ENCODE measurements around the gene RTKN.

RTKN gene

GRCh38 chr2:74387346-74387745 is 54.4 kb downstream of the RTKN start:
- TF ChIP-seq CTCF (IDR thresholded peaks at IDR 0.05; ENCODE audit: low read depth, low read length), result no peak
- in situ Hi-C loops (cut with HindIII; ENCODE audit: low sequenced_read_pairs), result no loop called here
- DNase-seq (ENCODE audit: low read depth, low spot score), result peak; percentile 22
- H3K4me3 ChIP-seq (ENCODE audit: low read depth, low read length), result no peak overlapping the region

GRCh38 chr2:74385396-74385795 is 56.3 kb downstream of the RTKN start:
- H3K4me3 ChIP-seq (ENCODE audit: low read depth, low read length), result no peak overlapping the region
- in situ Hi-C loops (cut with HindIII; ENCODE audit: low sequenced_read_pairs), result no loop called here
- DNase-seq (ENCODE audit: low read depth, low spot score), result no peak
- no peak for TF ChIP-seq CTCF (IDR thresholded peaks at IDR 0.05; ENCODE audit: low read depth, low read length)

GRCh38 chr2:74384051-74384450 is 57.7 kb downstream of the RTKN start:
- TF ChIP-seq CTCF (IDR thresholded peaks at IDR 0.05; ENCODE audit: low read depth, low read length), result no peak
- in situ Hi-C loops (cut with HindIII; ENCODE audit: low sequenced_read_pairs), result no loop called here
- no peak overlapping the region for H3K4me3 ChIP-seq (ENCODE audit: low read depth, low read length)
- no peak for DNase-seq (ENCODE audit: low read depth, low spot score)

- in situ Hi-C loops (cut with HindIII; ENCODE audit: low sequenced_read_pairs), result no loop called here
- no peak overlapping the region for H3K4me3 ChIP-seq (ENCODE audit: low read depth, low read length)
- TF ChIP-seq CTCF (IDR thresholded peaks at IDR 0.05; ENCODE audit: low read depth, low read length), result no peak
- peak; percentile 72 for DNase-seq (ENCODE audit: low read depth, low spot score)
These were observed 58.5 kb downstream of the RTKN start for GRCh38 chr2:74383254-74383653.

GRCh38 chr2:74381751-74382150 is 60.0 kb downstream of the RTKN start:
- in situ Hi-C loops (cut with HindIII; ENCODE audit: low sequenced_read_pairs), result no loop called here
- no peak overlapping the region for H3K4me3 ChIP-seq (ENCODE audit: low read depth, low read length)
- no peak for TF ChIP-seq CTCF (IDR thresholded peaks at IDR 0.05; ENCODE audit: low read depth, low read length)
- DNase-seq (ENCODE audit: low read depth, low spot score), result no peak

GRCh38 chr2:74379851-74380789 is 61.6 kb downstream of the RTKN start, which contains the start of gene DCTN1:
DCTN1 (minus strand) TSS chr2:74380311; CDS start chr2:74380037, 274 bp downstream.
- DNase-seq (ENCODE audit: low read depth, low spot score), result peak; percentile 64
- peak within 1 kb of the TSS; percentile 43 for H3K4me3 ChIP-seq (ENCODE audit: low read depth, low read length)
- in situ Hi-C loops (cut with HindIII; ENCODE audit: low sequenced_read_pairs), result no loop called here
- no peak for TF ChIP-seq CTCF (IDR thresholded peaks at IDR 0.05; ENCODE audit: low read depth, low read length)

Measured in astrocyte of the spinal cord (primary cell).